Measurements from ENCODE around the gene CRAMP1. TPM values are rescaled to one million over a fixed set of nuclear protein-coding genes. Genes with fewer than 3 reads are reported as not detected.

Gene CRAMP1
- total RNA-seq, 1 donor from 2014 or later, result 52.4 TPM

- no peak for TF ChIP-seq CTCF (IDR thresholded peaks at IDR 0.05; ENCODE audit: partially characterized antibody, unreplicated experiment)
Measured at GRCh38 chr16:1567988-1568387, 44.2 kb upstream of the CRAMP1 start.

GRCh38 chr16:1571012-1571671 lies 41.0 kb upstream of the CRAMP1 start:
- H3K27me3 Mint-ChIP-seq (ENCODE audit: unreplicated experiment), result peaks cover 12% of the 10 kb centered on the region
- no peak overlapping the region for H3K27ac Mint-ChIP-seq (ENCODE audit: unreplicated experiment)
- no peak for DNase-seq
- H3K4me3 Mint-ChIP-seq (ENCODE audit: unreplicated experiment), result no peak overlapping the region
- H3K4me1 Mint-ChIP-seq (ENCODE audit: low read depth, unreplicated experiment), result no peaks in the 10 kb centered on the region
- H3K36me3 Mint-ChIP-seq (ENCODE audit: unreplicated experiment), result no peaks in the 10 kb centered on the region
- no peak for TF ChIP-seq CTCF (IDR thresholded peaks at IDR 0.05; ENCODE audit: partially characterized antibody, unreplicated experiment)
- peaks cover 11% of the 10 kb centered on the region for H3K9me3 Mint-ChIP-seq (ENCODE audit: unreplicated experiment)

More at GRCh38 chr16:1567988-1568387, 44.2 kb upstream of the CRAMP1 start:
- no peaks in the 10 kb centered on the region for H3K36me3 Mint-ChIP-seq (ENCODE audit: unreplicated experiment)
- no peak for DNase-seq
- no peak overlapping the region for H3K4me3 Mint-ChIP-seq (ENCODE audit: unreplicated experiment)
- H3K27ac Mint-ChIP-seq (ENCODE audit: unreplicated experiment), result no peak overlapping the region
- peaks cover 7% of the 10 kb centered on the region for H3K9me3 Mint-ChIP-seq (ENCODE audit: unreplicated experiment)
- H3K27me3 Mint-ChIP-seq (ENCODE audit: unreplicated experiment), result peaks cover 12% of the 10 kb centered on the region
- peaks cover 5% of the 10 kb centered on the region for H3K4me1 Mint-ChIP-seq (ENCODE audit: low read depth, unreplicated experiment)

- no peaks in the 10 kb centered on the region for H3K4me1 Mint-ChIP-seq (ENCODE audit: low read depth, unreplicated experiment)
- TF ChIP-seq CTCF (IDR thresholded peaks at IDR 0.05; ENCODE audit: partially characterized antibody, unreplicated experiment), result no peak
- H3K9me3 Mint-ChIP-seq (ENCODE audit: unreplicated experiment), result peaks cover 8% of the 10 kb centered on the region
- DNase-seq, result no peak
- H3K36me3 Mint-ChIP-seq (ENCODE audit: unreplicated experiment), result no peaks in the 10 kb centered on the region
- H3K4me3 Mint-ChIP-seq (ENCODE audit: unreplicated experiment), result no peak overlapping the region
- H3K27me3 Mint-ChIP-seq (ENCODE audit: unreplicated experiment), result peaks cover 6% of the 10 kb centered on the region
- H3K27ac Mint-ChIP-seq (ENCODE audit: unreplicated experiment), result no peak overlapping the region
Measured at GRCh38 chr16:1572673-1573072, 39.5 kb upstream of the CRAMP1 start.

- TF ChIP-seq CTCF (IDR thresholded peaks at IDR 0.05; ENCODE audit: partially characterized antibody, unreplicated experiment), result no peak
- H3K36me3 Mint-ChIP-seq (ENCODE audit: unreplicated experiment), result no peaks in the 10 kb centered on the region
- peaks cover 6% of the 10 kb centered on the region for H3K27me3 Mint-ChIP-seq (ENCODE audit: unreplicated experiment)
- H3K4me3 Mint-ChIP-seq (ENCODE audit: unreplicated experiment), result no peak overlapping the region
- H3K27ac Mint-ChIP-seq (ENCODE audit: unreplicated experiment), result no peak overlapping the region
- no peak for DNase-seq
- H3K9me3 Mint-ChIP-seq (ENCODE audit: unreplicated experiment), result peaks cover 7% of the 10 kb centered on the region
- H3K4me1 Mint-ChIP-seq (ENCODE audit: low read depth, unreplicated experiment), result no peaks in the 10 kb centered on the region
Measured at GRCh38 chr16:1573301-1573700, 38.9 kb upstream of the CRAMP1 start.

- Mint-ChIP-seq H3K27me3 (ENCODE audit: unreplicated experiment) (peaks cover 3% of the 10 kb centered on the region), H3K27ac (ENCODE audit: unreplicated experiment) (no peak overlapping the region), H3K9me3 (ENCODE audit: unreplicated experiment) (peaks cover 3% of the 10 kb centered on the region), H3K4me3 (ENCODE audit: unreplicated experiment) (no peak overlapping the region), H3K36me3 (ENCODE audit: unreplicated experiment) (peaks cover 11% of the 10 kb centered on the region), H3K4me1 (ENCODE audit: low read depth, unreplicated experiment) (no peaks in the 10 kb centered on the region)
- TF ChIP-seq CTCF (IDR thresholded peaks at IDR 0.05; ENCODE audit: partially characterized antibody, unreplicated experiment), result no peak
- no peak for DNase-seq
Measured at GRCh38 chr16:1575578-1575977, 36.6 kb upstream of the CRAMP1 start.
